NB4 (cell line): ENCODE data around the gene SERGEF.

Experiments used
- MYC ChIP-seq: IDR thresholded peaks from 2 replicates; pipeline ENCODE4 v1.6.1; 2011; ENCODE audit warnings: low read depth, low read length
- POLR2A ChIP-seq: IDR thresholded peaks from 2 replicates; pipeline ENCODE4 v1.6.1; 2011; ENCODE audit warnings: mild to moderate bottlenecking; ENCODE audit not compliant: insufficient read length; ENCODE audit errors: extremely low read depth
- TF ChIP-seq, protein P1 (sequence below): IDR thresholded peaks from one replicate; pipeline ENCODE4 v1.5.1; 2012; ENCODE audit warnings: low read depth, low read length

DNA sequence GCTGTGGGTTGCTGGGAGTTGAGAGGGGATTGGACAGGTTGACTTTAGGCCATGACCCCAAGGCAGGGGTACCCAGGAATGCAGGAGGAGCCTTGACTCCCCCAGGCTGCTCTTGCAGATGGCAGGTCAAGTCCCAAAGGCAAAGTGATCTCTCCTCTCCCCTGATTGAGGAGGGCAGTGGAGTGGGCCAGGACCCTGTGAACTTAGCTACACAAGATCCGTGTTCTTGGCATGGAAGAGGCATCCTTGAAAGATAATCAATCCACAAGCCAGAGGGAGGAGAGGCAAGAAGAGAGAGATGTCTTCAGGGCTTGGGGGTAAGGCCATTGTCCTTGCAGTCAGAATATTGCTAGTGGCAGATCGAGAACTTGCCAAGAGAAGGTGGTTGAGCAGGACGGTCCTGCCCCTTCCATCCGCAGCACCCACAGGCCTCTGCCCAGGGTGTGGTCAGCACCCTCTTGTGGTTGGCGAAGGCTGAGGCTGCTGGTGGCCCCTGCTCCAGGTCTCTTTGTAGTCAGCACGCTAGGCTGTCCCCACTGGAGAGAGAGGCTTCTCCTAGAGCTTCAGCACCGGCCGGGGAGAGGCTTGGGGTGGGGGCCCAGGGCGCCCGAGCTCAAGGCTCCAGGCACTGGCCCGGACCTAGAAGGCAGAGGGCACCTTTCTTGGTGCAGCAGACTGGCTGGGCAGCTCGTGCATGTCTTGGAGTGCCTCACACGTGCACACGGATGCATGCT is 232.8 kb downstream of the SERGEF start:
- TF ChIP-seq, protein P1, sequence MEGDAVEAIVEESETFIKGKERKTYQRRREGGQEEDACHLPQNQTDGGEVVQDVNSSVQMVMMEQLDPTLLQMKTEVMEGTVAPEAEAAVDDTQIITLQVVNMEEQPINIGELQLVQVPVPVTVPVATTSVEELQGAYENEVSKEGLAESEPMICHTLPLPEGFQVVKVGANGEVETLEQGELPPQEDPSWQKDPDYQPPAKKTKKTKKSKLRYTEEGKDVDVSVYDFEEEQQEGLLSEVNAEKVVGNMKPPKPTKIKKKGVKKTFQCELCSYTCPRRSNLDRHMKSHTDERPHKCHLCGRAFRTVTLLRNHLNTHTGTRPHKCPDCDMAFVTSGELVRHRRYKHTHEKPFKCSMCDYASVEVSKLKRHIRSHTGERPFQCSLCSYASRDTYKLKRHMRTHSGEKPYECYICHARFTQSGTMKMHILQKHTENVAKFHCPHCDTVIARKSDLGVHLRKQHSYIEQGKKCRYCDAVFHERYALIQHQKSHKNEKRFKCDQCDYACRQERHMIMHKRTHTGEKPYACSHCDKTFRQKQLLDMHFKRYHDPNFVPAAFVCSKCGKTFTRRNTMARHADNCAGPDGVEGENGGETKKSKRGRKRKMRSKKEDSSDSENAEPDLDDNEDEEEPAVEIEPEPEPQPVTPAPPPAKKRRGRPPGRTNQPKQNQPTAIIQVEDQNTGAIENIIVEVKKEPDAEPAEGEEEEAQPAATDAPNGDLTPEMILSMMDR, result no peak
- TF ChIP-seq MYC (no peak), POLR2A (no peak)
